GM18909 (cell line): ENCODE data around the gene AP5S1.

Experiments used
- ATAC-seq: cut with Tn5 transposase; IDR thresholded peaks from one replicate; pipeline ENCODE4 v1.9.1; 2021; ENCODE audit warnings: mild to moderate bottlenecking; ENCODE audit not compliant: unreplicated experiment, poor library complexity

AP5S1 gene

GRCh38 chr20:3820048-3820900 lies at the start of gene AP5S1:
TSS of gene AP5S1 (plus strand) at chr20:3820547. CDS start at chr20:3822118, 1,571 bp downstream.
- peak; percentile 82 for ATAC-seq

- ATAC-seq, result no peak
Observed at GRCh38 chr20:3771552-3772058, 48.7 kb upstream of the AP5S1 start.

DNA sequence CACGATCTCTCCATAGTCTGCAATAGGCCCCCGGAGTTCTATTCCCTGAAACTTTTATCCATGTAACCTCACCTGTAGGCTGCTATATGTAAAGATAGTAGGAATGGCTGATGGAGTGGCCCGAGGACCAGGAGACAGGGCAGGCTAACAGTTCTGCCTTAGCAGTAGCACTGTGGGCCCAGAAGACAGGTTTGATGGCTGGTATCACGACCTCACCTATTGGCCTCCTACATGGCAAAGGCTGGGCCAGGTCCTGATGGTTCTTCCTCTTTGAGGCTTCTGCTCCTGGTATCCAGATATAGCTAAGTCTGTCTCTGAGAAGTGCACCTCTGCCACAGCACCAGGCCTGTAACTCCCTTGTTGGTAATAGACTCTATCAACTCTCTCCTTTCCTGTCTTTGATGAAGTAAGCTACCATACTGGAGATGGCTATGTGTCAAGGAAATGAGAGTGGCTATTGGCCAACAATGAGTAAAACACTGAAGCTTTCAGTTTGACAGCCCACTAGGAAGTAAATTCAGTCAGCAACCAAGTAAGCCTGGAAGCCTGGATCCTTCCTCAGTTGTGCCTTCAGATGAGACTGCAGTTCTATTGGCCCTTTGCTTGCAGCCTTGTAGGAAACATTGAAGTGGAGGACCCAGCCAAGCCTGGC lies 44.8 kb upstream of the AP5S1 start:
- ATAC-seq, result no peak

DNA sequence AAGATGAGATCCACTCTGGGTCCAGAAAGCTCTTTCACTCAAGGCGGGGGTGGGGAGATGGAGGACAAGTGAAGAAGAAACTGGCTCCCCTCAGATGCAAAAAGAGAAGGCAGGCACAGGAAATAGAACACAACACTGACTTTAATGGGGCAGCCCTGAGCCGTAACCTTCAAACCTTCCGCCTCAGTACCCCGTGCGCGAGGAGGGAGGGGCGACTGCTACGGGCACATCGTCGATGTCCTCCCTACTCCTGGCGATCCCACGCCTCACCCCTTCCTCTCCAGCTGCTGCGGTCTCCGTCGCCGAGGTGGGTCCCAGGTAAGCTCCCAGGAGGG lies 43.0 kb upstream of the AP5S1 start:
- no peak for ATAC-seq

DNA sequence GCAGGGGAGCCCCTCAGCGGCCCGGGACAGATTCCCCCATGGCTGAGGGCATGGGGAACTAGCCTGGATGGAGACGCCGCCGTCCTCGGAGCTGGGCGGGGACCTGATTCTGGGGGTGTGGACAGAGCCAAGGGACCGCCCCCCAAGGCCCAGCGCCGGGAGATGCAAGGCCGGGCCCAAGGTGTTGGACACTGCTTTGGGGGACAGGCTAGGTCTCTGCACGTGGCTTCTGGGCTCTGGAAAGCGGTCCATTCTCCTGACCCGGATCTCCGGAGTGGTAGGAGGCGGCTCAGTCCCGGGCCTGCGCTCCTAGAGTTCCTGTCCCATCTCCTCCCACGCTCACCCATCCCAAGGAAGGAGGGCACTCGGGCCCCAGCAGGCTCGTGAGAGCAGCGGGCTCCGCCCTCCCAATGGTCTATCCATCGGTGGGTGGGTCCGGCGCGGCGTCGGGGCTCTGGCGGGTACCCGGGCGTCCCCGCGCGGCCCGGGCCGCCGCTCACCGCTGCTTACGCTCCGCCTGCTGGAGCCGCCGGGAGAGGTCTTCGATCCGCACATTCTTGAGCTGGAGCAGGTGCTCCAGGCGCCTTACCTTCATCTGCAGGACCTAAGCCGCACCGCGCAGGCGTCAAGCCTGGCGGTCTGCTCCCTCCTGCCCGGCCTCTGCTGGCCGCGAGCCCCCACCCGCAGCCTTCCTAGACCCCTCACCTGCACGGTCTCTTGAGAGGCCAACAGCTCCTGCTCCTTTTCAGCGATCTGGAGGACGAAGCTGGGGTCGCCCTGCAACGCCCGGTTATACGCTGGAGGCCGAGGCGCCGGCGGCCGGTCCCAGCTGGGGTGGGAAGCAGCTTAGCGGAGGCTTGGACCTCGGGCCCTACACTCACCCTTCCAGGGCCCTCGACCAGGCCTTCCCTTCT lies 42.4 kb upstream of the AP5S1 start:
- ATAC-seq, result no peak

DNA sequence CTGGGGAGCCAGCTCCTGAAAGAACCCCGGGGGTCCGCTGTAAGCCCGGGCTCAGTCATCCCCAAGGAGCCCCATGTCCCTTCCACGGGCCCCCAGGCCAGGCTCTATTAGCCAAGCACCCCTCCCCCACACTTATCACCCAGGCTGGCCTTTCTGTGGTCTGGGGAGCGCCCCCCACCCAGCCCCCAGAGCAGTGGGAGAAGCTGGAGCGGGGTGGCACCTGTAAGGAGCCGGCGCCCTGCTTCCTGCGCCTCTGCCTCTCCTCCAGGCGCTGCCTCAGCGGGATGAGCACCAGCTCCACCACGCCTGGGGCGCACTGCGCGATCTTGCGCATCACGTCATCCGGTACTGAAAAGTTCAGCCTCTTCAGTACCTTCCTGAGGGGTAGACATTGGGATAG lies 41.4 kb upstream of the AP5S1 start:
- ATAC-seq, result no peak

- ATAC-seq, result peak; percentile 57
Observed at GRCh38 chr20:3781153-3781910, 39.0 kb upstream of the AP5S1 start, which contains the start of gene SPEF1. TSS of gene SPEF1 (minus strand) at chr20:3781448. CDS start at chr20:3781287, 161 bp downstream.

- no peak for ATAC-seq
Observed at GRCh38 chr20:3782597-3782996, 37.8 kb upstream of the AP5S1 start.

GRCh38 chr20:3783068-3783489 lies 37.3 kb upstream of the AP5S1 start:
- ATAC-seq, result no peak

GRCh38 chr20:3783511-3784195 lies 36.7 kb upstream of the AP5S1 start:
- no peak for ATAC-seq

DNA sequence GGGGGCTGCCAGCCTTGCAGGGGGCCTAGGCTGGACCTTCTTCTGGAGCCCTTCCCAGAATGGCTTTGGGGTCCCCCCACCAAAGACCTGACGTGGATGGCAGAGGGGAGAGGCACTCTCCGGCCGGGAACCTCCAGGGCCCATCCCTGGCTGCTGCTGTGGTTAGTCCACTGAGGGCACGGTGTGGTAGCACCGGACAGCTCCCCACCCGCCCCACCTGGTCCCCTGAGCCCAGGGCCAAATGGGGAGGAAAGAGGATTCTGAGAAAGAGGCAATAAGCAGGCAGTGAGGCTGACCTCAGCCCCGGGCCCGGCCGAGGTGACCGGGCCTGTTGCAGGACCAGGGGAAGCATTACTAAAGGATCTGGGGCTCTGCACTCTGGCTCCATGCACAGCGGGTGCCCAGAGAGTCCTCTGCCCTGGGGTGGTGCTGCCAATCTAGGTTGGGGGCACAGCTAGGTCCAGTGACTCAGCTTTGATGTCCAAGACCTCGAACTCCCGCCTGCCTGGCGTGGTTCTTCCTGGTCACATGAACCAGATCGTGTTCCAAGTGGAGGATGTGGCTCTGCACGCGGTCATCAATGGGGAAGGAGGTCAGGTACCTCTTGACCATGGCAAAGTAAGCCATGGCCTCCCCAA lies 36.0 kb upstream of the AP5S1 start:
- ATAC-seq, result no peak

DNA sequence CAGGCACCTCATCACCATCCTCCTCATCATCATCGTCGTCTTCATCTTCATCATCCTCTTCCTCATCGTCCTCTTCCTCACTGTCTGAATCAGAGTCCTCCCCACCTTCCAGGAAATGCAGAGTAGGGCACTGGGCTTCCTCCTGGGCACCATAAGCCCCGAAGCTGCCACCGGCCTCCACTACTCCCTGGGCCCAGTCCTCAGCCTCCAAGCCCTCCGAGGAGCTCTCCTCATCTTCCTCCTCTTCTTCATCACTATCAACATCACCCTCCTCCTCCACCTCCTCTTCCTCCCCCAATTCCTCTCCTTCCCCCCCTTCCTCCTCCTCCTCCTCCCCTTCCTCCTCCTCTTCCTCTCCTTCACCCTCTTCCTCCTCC lies 35.5 kb upstream of the AP5S1 start:
- ATAC-seq, result no peak

DNA sequence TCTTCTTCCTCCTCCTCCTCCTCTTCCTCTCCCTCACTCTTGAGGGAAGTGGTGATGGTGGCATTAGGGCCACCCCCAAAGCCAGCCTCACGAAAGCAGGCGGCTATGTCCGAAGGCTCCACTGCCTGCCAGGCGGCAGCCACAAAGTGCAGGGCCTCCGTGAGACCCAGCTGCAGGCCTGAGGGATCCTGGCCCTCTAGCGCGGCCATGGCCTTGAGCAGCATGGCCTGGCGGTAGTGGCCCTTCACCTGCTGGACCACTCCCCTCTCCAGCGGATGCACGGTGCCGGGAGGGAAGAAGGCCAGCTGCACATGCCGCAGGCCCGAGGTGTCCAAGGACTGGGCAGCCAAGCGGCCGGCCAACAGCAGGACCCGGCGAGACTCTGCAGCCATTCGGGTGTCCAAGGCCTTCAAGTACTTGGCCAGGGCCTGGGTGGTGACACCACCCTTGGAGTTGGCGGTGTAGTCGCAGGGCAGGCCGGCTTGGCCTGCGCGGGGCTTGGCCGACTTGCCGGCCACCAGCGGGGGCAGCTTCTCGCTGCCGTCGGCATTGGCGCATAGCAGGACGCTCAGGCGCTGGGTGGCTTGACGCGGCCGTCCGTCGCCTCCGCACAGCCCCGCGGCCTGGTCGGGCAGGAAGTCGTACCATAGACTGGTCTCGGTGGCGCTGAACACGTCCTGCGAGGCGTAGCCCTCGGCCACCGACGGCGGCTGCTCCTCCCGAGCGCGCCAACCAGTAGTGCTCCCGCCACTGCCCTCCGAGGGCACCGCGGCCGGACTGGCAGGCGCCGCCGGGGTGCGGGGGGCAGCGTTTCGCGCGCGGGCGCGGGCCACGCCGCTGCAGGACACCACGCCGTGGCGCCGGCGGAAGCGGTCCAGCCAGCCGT lies 34.9 kb upstream of the AP5S1 start:
- ATAC-seq, result no peak

- peak; percentile 26 for ATAC-seq
Observed at GRCh38 chr20:3786126-3786484, 34.2 kb upstream of the AP5S1 start.

GRCh38 chr20:3786665-3787323 lies 33.6 kb upstream of the AP5S1 start, which contains the start of gene CENPB:
TSS of gene CENPB (minus strand) at chr20:3786740. CDS start at chr20:3786483, 257 bp downstream.
- ATAC-seq, result peak; percentile 83

DNA sequence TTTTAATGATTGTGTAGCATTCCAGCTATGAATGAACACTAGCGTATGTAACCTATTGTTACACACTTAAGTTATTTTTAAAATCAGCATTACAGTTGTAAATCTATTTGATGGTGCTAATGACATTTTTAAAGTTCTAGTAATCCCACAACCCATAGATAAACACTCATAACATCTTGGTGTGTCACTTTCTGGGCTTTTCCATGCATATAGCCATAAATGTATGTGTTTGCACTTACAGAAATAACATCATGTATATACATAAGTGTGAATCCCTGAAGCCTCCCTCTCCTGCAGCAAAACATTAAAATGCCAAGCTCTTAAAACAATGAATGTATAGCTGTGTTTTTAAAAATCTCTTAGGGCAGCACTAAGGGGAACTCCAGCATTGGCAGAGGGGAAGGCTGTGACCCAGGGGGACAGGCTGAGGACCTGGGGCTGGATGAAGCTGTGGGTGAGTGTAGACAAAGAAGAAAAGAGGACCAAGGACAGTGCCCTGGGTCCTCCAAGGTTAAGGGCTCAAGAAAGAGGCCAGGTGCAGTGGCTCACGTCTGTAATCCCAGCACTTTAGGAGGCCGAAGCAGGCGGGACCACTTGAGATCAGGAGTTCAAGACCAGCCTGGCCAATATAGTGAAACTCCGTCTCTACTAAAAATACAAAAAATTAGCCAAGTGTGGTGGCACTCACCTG lies 32.9 kb upstream of the AP5S1 start:
- no peak for ATAC-seq

DNA sequence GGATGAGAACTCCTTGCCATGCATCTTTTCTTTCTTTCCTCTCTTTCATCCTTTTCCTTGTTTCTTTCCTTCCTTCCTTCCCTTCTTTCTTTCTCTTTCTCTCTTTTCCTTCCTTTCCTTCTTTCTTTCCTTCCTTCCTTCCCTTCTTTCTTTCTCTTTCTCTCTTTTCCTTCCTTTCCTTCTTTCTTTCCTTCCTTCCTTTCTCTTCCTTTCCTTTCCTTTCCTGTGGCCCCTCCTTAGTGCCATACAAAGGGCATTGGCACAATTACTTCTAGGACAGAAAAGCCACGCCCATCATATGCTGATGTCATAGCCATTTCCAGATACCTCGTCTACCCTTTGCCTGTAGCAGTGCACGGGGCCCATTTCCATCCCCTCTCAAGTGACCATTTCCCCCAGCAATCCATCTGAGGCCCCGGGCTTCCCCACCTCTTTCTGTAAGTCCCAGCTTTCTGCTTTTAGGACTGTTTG lies 31.6 kb upstream of the AP5S1 start:
- no peak for ATAC-seq
